HEK293 (cell line): ENCODE data around the gene CHRNE.

Experiments used
- TSHZ1 ChIP-seq: fragments of 450-650 bp; formaldehyde crosslinking; IDR thresholded peaks from 2 replicates; pipeline ENCODE4 v1.5.1; 2016; ENCODE audit warnings: missing biosample characterization, missing genetic modification characterization, borderline replicate concordance
- YY1 ChIP-seq: fragments of 450-650 bp; formaldehyde crosslinking; IDR thresholded peaks from 2 replicates; pipeline ENCODE4 v1.5.1; 2018; ENCODE audit warnings: missing biosample characterization, missing genetic modification characterization
- TF ChIP-seq, protein P1 (sequence below): fragments of 450-650 bp; formaldehyde crosslinking; IDR thresholded peaks from 2 replicates; pipeline ENCODE4 v1.5.1; 2016; ENCODE audit warnings: missing biosample characterization, missing genetic modification characterization
- TF ChIP-seq, protein P2 (sequence below): fragments of 450-650 bp; formaldehyde crosslinking; IDR thresholded peaks from 2 replicates; pipeline ENCODE4 v1.5.1; 2016; ENCODE audit warnings: missing biosample characterization, missing genetic modification characterization

DNA sequence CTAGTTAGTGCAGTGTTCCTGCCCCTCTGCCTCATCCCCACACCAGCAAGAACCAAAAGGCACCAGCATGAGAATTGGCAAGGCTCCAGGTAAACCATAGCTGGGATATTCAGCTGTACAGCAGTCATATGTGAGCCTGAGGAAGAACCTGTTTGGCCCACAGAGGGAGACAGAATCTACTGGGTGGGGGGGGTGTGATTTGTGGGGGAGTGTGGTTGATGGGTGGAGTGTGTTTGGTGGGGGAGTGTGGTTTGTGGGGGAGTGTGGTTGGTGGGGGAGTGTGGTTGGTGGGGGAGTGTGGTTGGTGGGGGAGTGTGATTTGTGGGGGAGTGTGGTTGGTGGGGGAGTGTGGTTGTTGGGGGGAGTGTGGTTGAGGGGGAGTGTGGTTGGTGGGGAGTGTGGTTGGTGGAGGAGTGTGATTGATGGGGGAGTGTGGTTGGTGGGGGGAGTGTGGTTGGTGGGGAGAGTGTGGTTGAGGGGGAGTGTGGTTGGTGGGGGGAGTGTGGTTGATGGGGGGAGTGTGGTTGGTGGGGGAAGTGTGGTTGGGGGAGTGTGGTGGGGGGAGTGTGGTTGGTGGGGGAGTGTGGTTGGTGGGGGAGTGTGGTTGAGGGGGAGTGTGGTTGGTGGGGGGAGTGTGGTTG, 50.2 kb downstream of the CHRNE start:
- no peak for TF ChIP-seq YY1
- TF ChIP-seq, protein P1, sequence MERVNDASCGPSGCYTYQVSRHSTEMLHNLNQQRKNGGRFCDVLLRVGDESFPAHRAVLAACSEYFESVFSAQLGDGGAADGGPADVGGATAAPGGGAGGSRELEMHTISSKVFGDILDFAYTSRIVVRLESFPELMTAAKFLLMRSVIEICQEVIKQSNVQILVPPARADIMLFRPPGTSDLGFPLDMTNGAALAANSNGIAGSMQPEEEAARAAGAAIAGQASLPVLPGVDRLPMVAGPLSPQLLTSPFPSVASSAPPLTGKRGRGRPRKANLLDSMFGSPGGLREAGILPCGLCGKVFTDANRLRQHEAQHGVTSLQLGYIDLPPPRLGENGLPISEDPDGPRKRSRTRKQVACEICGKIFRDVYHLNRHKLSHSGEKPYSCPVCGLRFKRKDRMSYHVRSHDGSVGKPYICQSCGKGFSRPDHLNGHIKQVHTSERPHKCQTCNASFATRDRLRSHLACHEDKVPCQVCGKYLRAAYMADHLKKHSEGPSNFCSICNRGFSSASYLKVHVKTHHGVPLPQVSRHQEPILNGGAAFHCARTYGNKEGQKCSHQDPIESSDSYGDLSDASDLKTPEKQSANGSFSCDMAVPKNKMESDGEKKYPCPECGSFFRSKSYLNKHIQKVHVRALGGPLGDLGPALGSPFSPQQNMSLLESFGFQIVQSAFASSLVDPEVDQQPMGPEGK (tag by site-specific recombination): peak; percentile 37; the same call in 1 of the 2 replicates
- TF ChIP-seq, protein P2, sequence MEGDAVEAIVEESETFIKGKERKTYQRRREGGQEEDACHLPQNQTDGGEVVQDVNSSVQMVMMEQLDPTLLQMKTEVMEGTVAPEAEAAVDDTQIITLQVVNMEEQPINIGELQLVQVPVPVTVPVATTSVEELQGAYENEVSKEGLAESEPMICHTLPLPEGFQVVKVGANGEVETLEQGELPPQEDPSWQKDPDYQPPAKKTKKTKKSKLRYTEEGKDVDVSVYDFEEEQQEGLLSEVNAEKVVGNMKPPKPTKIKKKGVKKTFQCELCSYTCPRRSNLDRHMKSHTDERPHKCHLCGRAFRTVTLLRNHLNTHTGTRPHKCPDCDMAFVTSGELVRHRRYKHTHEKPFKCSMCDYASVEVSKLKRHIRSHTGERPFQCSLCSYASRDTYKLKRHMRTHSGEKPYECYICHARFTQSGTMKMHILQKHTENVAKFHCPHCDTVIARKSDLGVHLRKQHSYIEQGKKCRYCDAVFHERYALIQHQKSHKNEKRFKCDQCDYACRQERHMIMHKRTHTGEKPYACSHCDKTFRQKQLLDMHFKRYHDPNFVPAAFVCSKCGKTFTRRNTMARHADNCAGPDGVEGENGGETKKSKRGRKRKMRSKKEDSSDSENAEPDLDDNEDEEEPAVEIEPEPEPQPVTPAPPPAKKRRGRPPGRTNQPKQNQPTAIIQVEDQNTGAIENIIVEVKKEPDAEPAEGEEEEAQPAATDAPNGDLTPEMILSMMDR (tag by site-specific recombination): no peak
- no peak for TF ChIP-seq TSHZ1
